Panc1 (cell line): ENCODE data around the gene KCTD1. TPM values are rescaled to one million over a fixed set of nuclear protein-coding genes. Genes with fewer than 3 reads are reported as not detected.
A peak's percentile ranks its signal among the peaks of the same experiment; 100 is the strongest.

ENCODE experiments used
- ATAC-seq: fragments of 200-7000 bp; cut with Tn5 transposase; 2 replicates; pipeline ENCODE4 v1.9.1; 2020; ENCODE audit warnings: mild to moderate bottlenecking, moderate library complexity
- BruUV-seq: library from RNA; stranded (reverse); fragments of 400-500 nt; replicated peaks from 2 replicates; lab custom pipeline; 2021; lab: Mats Ljungman, UMichigan
- CTCF ChIA-PET: fragments of 300-600 bp; sonication (Branson Sonifier 250); formaldehyde crosslinking; loops from one replicate; lab custom pipeline; 2022; ENCODE audit warnings: antibody characterized with exemption; lab: Charles Lee
- POLR2A ChIA-PET: fragments of 300-600 bp; sonication (Branson Sonifier 250); formaldehyde crosslinking; loops from one replicate; lab custom pipeline; 2022; ENCODE audit warnings: antibody characterized with exemption; lab: Charles Lee
- DNase-seq: peaks from one replicate; pipeline ENCODE4 v3.0.0-alpha.2; 2010; ENCODE audit warnings: low read depth, low spot score
- H3K27ac ChIP-seq: 2 replicates; pipeline ENCODE4 v1.5.1; 2011; ENCODE audit warnings: mild to moderate bottlenecking, low read length, inconsistent platforms
- H3K27me3 ChIP-seq: fragments of 200-500 bp; sonication (Bioruptor generic); 2 replicates; pipeline ENCODE4 v1.6.0; 2014; ENCODE audit warnings: low read length, inconsistent platforms; ENCODE audit not compliant: control insufficient read depth, insufficient read depth
- H3K36me3 ChIP-seq: fragments of 200-500 bp; sonication (Bioruptor generic); 2 replicates; pipeline ENCODE4 v1.5.1; 2014; ENCODE audit warnings: inconsistent platforms, mild to moderate bottlenecking, low read length, moderate library complexity; ENCODE audit not compliant: control insufficient read depth, insufficient read depth
- H3K4me1 ChIP-seq: 2 replicates; pipeline ENCODE4 v1.5.1; 2011; ENCODE audit warnings: inconsistent platforms, mild to moderate bottlenecking, low read length, moderate library complexity; ENCODE audit not compliant: control insufficient read depth, insufficient read depth
- H3K4me3 ChIP-seq, 2 experiments: 2 replicates each; pipeline ENCODE4 v1.5.1; 2011 to 2012; ENCODE audit warnings: low read depth in 2 of 2, low read length in 2 of 2, mild to moderate bottlenecking in 2 of 2, inconsistent platforms in 1 of 2, moderate library complexity in 1 of 2
- H3K9me3 ChIP-seq: fragments of 200-500 bp; sonication (Bioruptor generic); 2 replicates; pipeline ENCODE4 v1.5.1; 2014; ENCODE audit warnings: low read depth, mild to moderate bottlenecking, inconsistent platforms, low read length, moderate library complexity; ENCODE audit not compliant: control insufficient read depth, insufficient read depth
- POLR2AphosphoS5 ChIP-seq: IDR thresholded peaks from 2 replicates; pipeline ENCODE4 v1.6.1; 2012; ENCODE audit warnings: mild to moderate bottlenecking, low read depth, low read length, moderate library complexity
- REST ChIP-seq, 2 experiments: IDR thresholded peaks; 2 replicates each; pipeline ENCODE4 v1.6.1; 2011 to 2012; ENCODE audit warnings: low read depth in 2 of 2, control low read depth in 1 of 2, low read length in 1 of 2, mild to moderate bottlenecking in 1 of 2, moderate library complexity in 1 of 2; ENCODE audit not compliant: insufficient read depth in 1 of 2
- SIN3A ChIP-seq: IDR thresholded peaks from 2 replicates; pipeline ENCODE4 v1.6.1; 2012; ENCODE audit warnings: low read depth, mild to moderate bottlenecking, low read length, moderate library complexity, borderline replicate concordance; ENCODE audit not compliant: insufficient read depth
- TCF7L2 ChIP-seq: IDR thresholded peaks from 2 replicates; pipeline ENCODE4 v1.6.1; 2011; ENCODE audit warnings: mild to moderate bottlenecking, low read depth, low read length, inconsistent platforms
- in situ Hi-C: cut with HindIII; loops from 2 replicates; pipeline ENCODE4 v1.10.0; 2016; ENCODE audit warnings: low sequenced_read_pairs, low pct_unique_long_range_greater_than_20kb
- intact Hi-C: fragments of 100-400 bp; cut with micrococcal nuclease; formaldehyde crosslinking; loops from one replicate; pipeline ENCODE4 v1.10.0; 2022; ENCODE audit not compliant: unreplicated experiment
- microRNA-seq: library from miRNA; unstranded; fragments of <30 nt; microRNA quantifications from one replicate; pipeline ENCODE4 v1.1.0, GENCODE V29; 2020; ENCODE audit not compliant: unreplicated experiment
- total RNA-seq: library from RNA; stranded (reverse); gene quantifications from one replicate; pipeline ENCODE4 v1.2.1, GENCODE V29; 2021; ENCODE audit not compliant: unreplicated experiment
- TF ChIP-seq, protein P1 (sequence below): fragments of 450-650 bp; IDR thresholded peaks from 2 replicates; pipeline ENCODE4 v1.5.1; 2017; ENCODE audit warnings: mild to moderate bottlenecking

The KCTD1 gene
- total RNA-seq, 1 experiment from 2014 or later, result 34.4 TPM

- in situ Hi-C loops, result no loop called here
- Histone ChIP-seq H3K4me1 (no peaks in the 10 kb centered on the region), H3K9me3 (no peaks in the 10 kb centered on the region), H3K27ac (peak overlapping the region; percentile 12; the same call in 1 of the 2 replicates), H3K4me3 (no peak overlapping the region), H3K36me3 (no peaks in the 10 kb centered on the region), H3K27me3 (no peaks in the 10 kb centered on the region)
- BruUV-seq, result no TSS peak
- TF ChIP-seq POLR2AphosphoS5 (no peak), TCF7L2 (no peak), REST (IDR thresholded peaks at IDR 0.05; ENCODE audit: insufficient read depth in 1 of 2, low read depth in 2 of 2, low read length in 1 of 2) (no peak), SIN3A (no peak)
- TF ChIP-seq, protein P1, sequence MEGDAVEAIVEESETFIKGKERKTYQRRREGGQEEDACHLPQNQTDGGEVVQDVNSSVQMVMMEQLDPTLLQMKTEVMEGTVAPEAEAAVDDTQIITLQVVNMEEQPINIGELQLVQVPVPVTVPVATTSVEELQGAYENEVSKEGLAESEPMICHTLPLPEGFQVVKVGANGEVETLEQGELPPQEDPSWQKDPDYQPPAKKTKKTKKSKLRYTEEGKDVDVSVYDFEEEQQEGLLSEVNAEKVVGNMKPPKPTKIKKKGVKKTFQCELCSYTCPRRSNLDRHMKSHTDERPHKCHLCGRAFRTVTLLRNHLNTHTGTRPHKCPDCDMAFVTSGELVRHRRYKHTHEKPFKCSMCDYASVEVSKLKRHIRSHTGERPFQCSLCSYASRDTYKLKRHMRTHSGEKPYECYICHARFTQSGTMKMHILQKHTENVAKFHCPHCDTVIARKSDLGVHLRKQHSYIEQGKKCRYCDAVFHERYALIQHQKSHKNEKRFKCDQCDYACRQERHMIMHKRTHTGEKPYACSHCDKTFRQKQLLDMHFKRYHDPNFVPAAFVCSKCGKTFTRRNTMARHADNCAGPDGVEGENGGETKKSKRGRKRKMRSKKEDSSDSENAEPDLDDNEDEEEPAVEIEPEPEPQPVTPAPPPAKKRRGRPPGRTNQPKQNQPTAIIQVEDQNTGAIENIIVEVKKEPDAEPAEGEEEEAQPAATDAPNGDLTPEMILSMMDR, result no peak
- CTCF ChIA-PET, result interaction anchor here (0.6 to 1.0 kb wide), 2 partner anchors 23 to 240 kb away, joined by 3 read pairs; no protein-coding TSS in a partner anchor
- intact Hi-C loops, result no loop called here
- ATAC-seq, result no peak
- no peak for DNase-seq
- POLR2A ChIA-PET, result no interaction called here
These were observed 142.0 kb downstream of the KCTD1 start for GRCh38 chr18:26406324-26406723.

GRCh38 chr18:26405190-26405801 lies 143.1 kb downstream of the KCTD1 start:
- H3K9me3 ChIP-seq, result no peaks in the 10 kb centered on the region
- in situ Hi-C loops (no loop called here), intact Hi-C loops (no loop called here)
- ATAC-seq, result peak; percentile 89
- DNase-seq, result no peak
- H3K4me3 ChIP-seq, result no peak overlapping the region
- POLR2A ChIA-PET, result no interaction called here
- H3K27ac ChIP-seq, result no peak overlapping the region
- no peak for TF ChIP-seq SIN3A
- TF ChIP-seq, protein P1, result peak; percentile 73
- TF ChIP-seq POLR2AphosphoS5, result no peak
- CTCF ChIA-PET, result interaction anchor here (0.6 to 1.1 kb wide), 3 partner anchors 22 to 249 kb away, joined by 3 read pairs; no protein-coding TSS in a partner anchor
- H3K4me1 ChIP-seq, result no peaks in the 10 kb centered on the region
- no peaks in the 10 kb centered on the region for H3K27me3 ChIP-seq
- no peaks in the 10 kb centered on the region for H3K36me3 ChIP-seq
- no TSS peak for BruUV-seq

Small RNA genes lying within 50 kb of the gene (microRNA-seq; reads per million reads assigned to microRNA genes)
- gene MIR8057, result not detected
